ENCODE data around the gene GNPTAB.

GRCh38 chr12:101838628-101839323 lies 8.0 kb upstream of the GNPTAB start:
- TF ChIP-seq ZNF671 (CRISPR knock-in tag; IDR thresholded peaks at IDR 0.05) (no peak), CTCF (IDR thresholded peaks at IDR 0.05) (no peak), IRF2 (CRISPR knock-in tag; IDR thresholded peaks at IDR 0.05; ENCODE audit: borderline replicate concordance, low read depth) (no peak), TCF7 (CRISPR knock-in tag; IDR thresholded peaks at IDR 0.05; ENCODE audit: low read depth) (no peak), GABPB1 (CRISPR knock-in tag; IDR thresholded peaks at IDR 0.05) (no peak), EMX1 (CRISPR knock-in tag; IDR thresholded peaks at IDR 0.05) (no peak), CREM (CRISPR knock-in tag; IDR thresholded peaks at IDR 0.05) (no peak), AR (CRISPR knock-in tag; IDR thresholded peaks at IDR 0.05) (no peak), MAX (CRISPR knock-in tag; IDR thresholded peaks at IDR 0.05) (no peak), ELF4 (CRISPR knock-in tag; IDR thresholded peaks at IDR 0.05; ENCODE audit: low read depth) (no peak), ZNF219 (CRISPR knock-in tag; IDR thresholded peaks at IDR 0.05; ENCODE audit: borderline replicate concordance) (no peak), E2F4 (CRISPR knock-in tag; IDR thresholded peaks at IDR 0.05; ENCODE audit: borderline replicate concordance, low read depth) (no peak), RORB (CRISPR knock-in tag; IDR thresholded peaks at IDR 0.05) (no peak), ZBTB43 (CRISPR knock-in tag; IDR thresholded peaks at IDR 0.05) (no peak)

All from WTC11 (cell line).